SK-N-SH (cell line): Measurements from ENCODE around the gene GBP7. TPM values are rescaled to one million over a fixed set of nuclear protein-coding genes. Genes with fewer than 3 reads are reported as not detected.

Experiments
- CTCF ChIA-PET: fragments of 300-600, 350-600 bp; formaldehyde crosslinking; extraction: SDS; loops from one replicate; lab custom pipeline; 2021; lab: Yijun Ruan, JAX
- POLR2A ChIA-PET: fragments of 350-600 bp; sonication (Branson Sonifier 250); formaldehyde crosslinking; extraction: SDS; loops from one replicate; lab custom pipeline; 2020; ENCODE audit warnings: antibody characterized with exemption, inconsistent platforms; lab: Yijun Ruan, JAX
- DNase-seq: peaks from one replicate; pipeline ENCODE4 v3.0.0; 2012
- H2AFZ ChIP-seq: fragments of 200-600 bp; sonication (generic); 2 replicates; pipeline ENCODE4 v1.8.1; 2016; ENCODE audit warnings: antibody characterized with exemption, mild to moderate bottlenecking, low read depth
- H3F3A ChIP-seq: fragments of 200-600 bp; sonication (generic); replicated peaks from 2 replicates; pipeline ENCODE3; 2016; ENCODE audit warnings: antibody characterized with exemption, mild to moderate bottlenecking; ENCODE audit not compliant: insufficient read depth
- H3K27ac ChIP-seq, 2 experiments: fragments of 200-500 bp in 1 of 2; fragments of 200-600 bp in 1 of 2; sonication (Bioruptor generic) in 1 of 2; sonication (generic), shearing (Covaris generic) in 1 of 2; 2 replicates each; pipeline versions ENCODE4 v1.5.1 to v1.6.1; 2014 to 2016; ENCODE audit warnings: low read depth in 2 of 2, inconsistent platforms in 1 of 2, low read length in 1 of 2, mild to moderate bottlenecking in 1 of 2, mixed read lengths in 1 of 2
- H3K27me3 ChIP-seq: fragments of 200-600 bp; sonication (generic), shearing (Covaris generic); 2 replicates; pipeline ENCODE4 v1.6.1; 2016; ENCODE audit warnings: mixed run types; ENCODE audit not compliant: insufficient read depth
- H3K36me3 ChIP-seq, 2 experiments: fragments of 200-500 bp in 1 of 2; fragments of 200-600 bp in 1 of 2; sonication (Bioruptor generic) in 1 of 2; sonication (generic) in 1 of 2; replicated peaks in 1 of 2; 2 replicates each; pipeline versions ENCODE3 to v1.5.1; 2014 to 2016; ENCODE audit warnings: low read length in 1 of 2, mild to moderate bottlenecking in 1 of 2; ENCODE audit not compliant: insufficient read depth in 2 of 2, control insufficient read depth in 1 of 2
- H3K4me1 ChIP-seq, 2 experiments: fragments of 200-500 bp in 1 of 2; fragments of 200-600 bp in 1 of 2; sonication (Bioruptor generic) in 1 of 2; sonication (generic), shearing (Covaris generic) in 1 of 2; 2 replicates each; pipeline versions ENCODE4 v1.5.1 to v1.6.1; 2014 to 2016; ENCODE audit warnings: low read depth in 1 of 2, low read length in 1 of 2, mixed run types in 1 of 2; ENCODE audit not compliant: insufficient read depth in 2 of 2, control insufficient read depth in 1 of 2
- H3K4me2 ChIP-seq: fragments of 200-600 bp; sonication (generic), shearing (Covaris generic); 2 replicates; pipeline ENCODE4 v1.6.1; 2017; ENCODE audit warnings: mixed run types
- H3K4me3 ChIP-seq, 2 experiments: fragments of 200-500 bp in 1 of 2; fragments of 200-600 bp in 1 of 2; sonication (Bioruptor generic) in 1 of 2; sonication (generic), shearing (Covaris generic) in 1 of 2; 2 replicates each; pipeline versions ENCODE4 v1.5.1 to v1.8.1; 2014 to 2016; ENCODE audit warnings: low read depth in 2 of 2, inconsistent platforms in 1 of 2, low read length in 1 of 2, mild to moderate bottlenecking in 1 of 2, mixed read lengths in 1 of 2, moderate library complexity in 1 of 2
- H3K79me2 ChIP-seq: fragments of 200-600 bp; sonication (generic); 2 replicates; pipeline ENCODE4 v1.8.1; 2017; ENCODE audit warnings: mild to moderate bottlenecking; ENCODE audit not compliant: insufficient read depth
- H3K9ac ChIP-seq: fragments of 200-600 bp; sonication (generic); 2 replicates; pipeline ENCODE4 v1.6.1; 2017; ENCODE audit warnings: mixed run types
- H3K9me2 ChIP-seq: fragments of 200-600 bp; sonication (generic); 2 replicates; pipeline ENCODE4 v1.6.1; 2017; ENCODE audit warnings: mixed run types
- H3K9me3 ChIP-seq: fragments of 200-600 bp; sonication (generic); 2 replicates; pipeline ENCODE4 v1.6.1; 2017; ENCODE audit warnings: mixed run types, mild to moderate bottlenecking, moderate library complexity
- H4K20me1 ChIP-seq: fragments of 200-600 bp; sonication (generic); 2 replicates; pipeline ENCODE4 v1.6.1; 2017; ENCODE audit warnings: mild to moderate bottlenecking, mixed run types; ENCODE audit not compliant: insufficient read depth
- ELF1 ChIP-seq: IDR thresholded peaks from 2 replicates; pipeline ENCODE4 v1.4.0; 2012
- GABPA ChIP-seq: IDR thresholded peaks from 2 replicates; pipeline ENCODE4 v1.4.0; 2012; ENCODE audit warnings: low read depth, mild to moderate bottlenecking
- MXI1 ChIP-seq: IDR thresholded peaks from 2 replicates; pipeline ENCODE4 v1.6.1; 2012; ENCODE audit warnings: mild to moderate bottlenecking, low read depth, low read length, improper control_type of control experiment
- NFIC ChIP-seq: IDR thresholded peaks from 2 replicates; pipeline ENCODE4 v1.4.0; 2012; ENCODE audit warnings: borderline replicate concordance
- NRF1 ChIP-seq: IDR thresholded peaks from 2 replicates; pipeline ENCODE4 v1.6.1; 2012; ENCODE audit warnings: low read depth, mild to moderate bottlenecking, low read length
- RCOR1 ChIP-seq: fragments of 150-350 bp; IDR thresholded peaks from 2 replicates; pipeline ENCODE4 v1.6.1; 2017; ENCODE audit warnings: antibody characterized with exemption, low read length
- TCF12 ChIP-seq: IDR thresholded peaks from 2 replicates; pipeline ENCODE4 v1.4.0; 2012
- TEAD4 ChIP-seq: IDR thresholded peaks from 2 replicates; pipeline ENCODE4 v1.4.0; 2012; ENCODE audit warnings: mild to moderate bottlenecking, borderline replicate concordance; ENCODE audit not compliant: insufficient read depth
- USF1 ChIP-seq: IDR thresholded peaks from 2 replicates; pipeline ENCODE4 v1.4.0; 2012; ENCODE audit warnings: low read depth, borderline replicate concordance
- WGBS: methylation state at CpG from one replicate; pipeline ENCODE4 v1.1.6; 2017; ENCODE audit warnings: low lambda C conversion rate; 5-methylcytosine and 5-hydroxymethylcytosine counted together
- polyA plus RNA-seq, 3 experiments: library from polyadenylated mRNA; depleted of rRNA; stranded (reverse); fragments of >200 nt; gene quantifications; 2 replicates each; pipeline ENCODE4 v1.2.3, GENCODE V29; 2012
- TF ChIP-seq, protein P1 (sequence below): IDR thresholded peaks from 2 replicates; pipeline ENCODE4 v1.4.0; 2012; ENCODE audit warnings: low read depth
- TF ChIP-seq, protein P2 (sequence below): IDR thresholded peaks from 2 replicates; pipeline ENCODE4 v1.6.1; 2012; ENCODE audit warnings: mild to moderate bottlenecking, low read depth, low read length, moderate library complexity
- TF ChIP-seq, protein P3 (sequence below): IDR thresholded peaks from 2 replicates; pipeline ENCODE4; 2012

Gene GBP7
- polyA plus RNA-seq, 1 of the 3 experiments (the other 2 are of a cell fraction) = not detected

DNA sequence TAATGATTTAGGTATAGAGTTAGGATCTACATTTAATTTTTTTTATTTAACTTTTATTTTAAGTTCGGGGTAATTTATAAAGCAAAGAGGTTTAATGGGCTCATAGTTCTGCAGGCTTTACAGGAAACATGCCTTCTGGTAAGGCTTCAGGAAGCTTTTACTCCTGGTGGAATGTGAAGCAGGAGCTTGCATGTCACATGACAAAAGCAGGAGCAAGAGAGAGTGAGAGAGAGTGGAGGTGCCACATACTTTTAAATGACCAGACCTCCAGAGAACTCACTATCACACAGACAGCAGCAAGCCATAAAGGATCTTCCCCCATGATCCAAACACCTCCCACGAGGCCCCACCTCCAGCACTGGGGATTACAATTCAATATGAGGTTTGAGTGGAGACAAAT, 32.3 kb downstream of the GBP7 start:
- 45% methylated on average over 2 of the region's 2 CpGs for WGBS
- Histone ChIP-seq H3K79me2 (no peaks in the 10 kb centered on the region), H3K9me2 (no peaks in the 10 kb centered on the region), H3K9ac (no peak overlapping the region), H3K4me1 (no peaks in the 10 kb centered on the region), H3K4me2 (no peak overlapping the region), H2AFZ (no peak overlapping the region), H3K4me3 (no peak overlapping the region), H3K27me3 (no peaks in the 10 kb centered on the region), H3K36me3 (no peaks in the 10 kb centered on the region), H3K9me3 (no peaks in the 10 kb centered on the region), H3K27ac (no peak overlapping the region), H3F3A (no peaks in the 10 kb centered on the region), H4K20me1 (no peaks in the 10 kb centered on the region)
- DNase-seq = no peak
- POLR2A ChIA-PET = no interaction called here
- no peak for TF ChIP-seq GABPA
- no peak for TF ChIP-seq TEAD4
- TF ChIP-seq, protein P1, sequence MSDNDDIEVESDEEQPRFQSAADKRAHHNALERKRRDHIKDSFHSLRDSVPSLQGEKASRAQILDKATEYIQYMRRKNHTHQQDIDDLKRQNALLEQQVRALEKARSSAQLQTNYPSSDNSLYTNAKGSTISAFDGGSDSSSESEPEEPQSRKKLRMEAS = no peak
- TF ChIP-seq NFIC = no peak
- TF ChIP-seq NRF1 = no peak
- TF ChIP-seq ELF1 = no peak
- TF ChIP-seq, protein P2, sequence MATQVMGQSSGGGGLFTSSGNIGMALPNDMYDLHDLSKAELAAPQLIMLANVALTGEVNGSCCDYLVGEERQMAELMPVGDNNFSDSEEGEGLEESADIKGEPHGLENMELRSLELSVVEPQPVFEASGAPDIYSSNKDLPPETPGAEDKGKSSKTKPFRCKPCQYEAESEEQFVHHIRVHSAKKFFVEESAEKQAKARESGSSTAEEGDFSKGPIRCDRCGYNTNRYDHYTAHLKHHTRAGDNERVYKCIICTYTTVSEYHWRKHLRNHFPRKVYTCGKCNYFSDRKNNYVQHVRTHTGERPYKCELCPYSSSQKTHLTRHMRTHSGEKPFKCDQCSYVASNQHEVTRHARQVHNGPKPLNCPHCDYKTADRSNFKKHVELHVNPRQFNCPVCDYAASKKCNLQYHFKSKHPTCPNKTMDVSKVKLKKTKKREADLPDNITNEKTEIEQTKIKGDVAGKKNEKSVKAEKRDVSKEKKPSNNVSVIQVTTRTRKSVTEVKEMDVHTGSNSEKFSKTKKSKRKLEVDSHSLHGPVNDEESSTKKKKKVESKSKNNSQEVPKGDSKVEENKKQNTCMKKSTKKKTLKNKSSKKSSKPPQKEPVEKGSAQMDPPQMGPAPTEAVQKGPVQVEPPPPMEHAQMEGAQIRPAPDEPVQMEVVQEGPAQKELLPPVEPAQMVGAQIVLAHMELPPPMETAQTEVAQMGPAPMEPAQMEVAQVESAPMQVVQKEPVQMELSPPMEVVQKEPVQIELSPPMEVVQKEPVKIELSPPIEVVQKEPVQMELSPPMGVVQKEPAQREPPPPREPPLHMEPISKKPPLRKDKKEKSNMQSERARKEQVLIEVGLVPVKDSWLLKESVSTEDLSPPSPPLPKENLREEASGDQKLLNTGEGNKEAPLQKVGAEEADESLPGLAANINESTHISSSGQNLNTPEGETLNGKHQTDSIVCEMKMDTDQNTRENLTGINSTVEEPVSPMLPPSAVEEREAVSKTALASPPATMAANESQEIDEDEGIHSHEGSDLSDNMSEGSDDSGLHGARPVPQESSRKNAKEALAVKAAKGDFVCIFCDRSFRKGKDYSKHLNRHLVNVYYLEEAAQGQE = no peak
- TF ChIP-seq, protein P3, sequence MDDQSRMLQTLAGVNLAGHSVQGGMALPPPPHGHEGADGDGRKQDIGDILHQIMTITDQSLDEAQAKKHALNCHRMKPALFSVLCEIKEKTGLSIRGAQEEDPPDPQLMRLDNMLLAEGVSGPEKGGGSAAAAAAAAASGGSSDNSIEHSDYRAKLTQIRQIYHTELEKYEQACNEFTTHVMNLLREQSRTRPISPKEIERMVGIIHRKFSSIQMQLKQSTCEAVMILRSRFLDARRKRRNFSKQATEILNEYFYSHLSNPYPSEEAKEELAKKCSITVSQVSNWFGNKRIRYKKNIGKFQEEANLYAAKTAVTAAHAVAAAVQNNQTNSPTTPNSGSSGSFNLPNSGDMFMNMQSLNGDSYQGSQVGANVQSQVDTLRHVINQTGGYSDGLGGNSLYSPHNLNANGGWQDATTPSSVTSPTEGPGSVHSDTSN = no peak
- CTCF ChIA-PET = no interaction called here

DNA sequence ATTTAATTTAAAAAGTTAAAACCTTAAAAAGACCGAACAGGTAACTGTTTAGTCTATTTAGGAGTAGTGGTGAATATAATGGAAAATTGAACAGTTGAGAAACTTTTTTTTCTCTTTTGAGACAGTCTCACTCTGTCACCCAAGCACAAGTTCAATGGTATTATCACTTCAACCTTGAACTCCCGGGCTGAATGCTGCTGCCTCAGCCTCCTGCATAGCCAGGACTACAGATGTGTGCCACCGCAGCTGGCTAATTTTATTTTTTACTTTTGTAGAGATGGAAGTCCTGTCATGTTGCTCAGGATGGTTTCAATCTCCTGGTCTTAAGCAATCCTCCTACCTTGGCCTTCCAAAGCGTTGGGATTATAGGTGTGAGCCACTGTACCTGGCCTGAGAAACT, 33.6 kb downstream of the GBP7 start:
- Histone ChIP-seq H3K9me2 (no peaks in the 10 kb centered on the region), H3K27ac (no peak overlapping the region), H3K4me3 (no peak overlapping the region), H2AFZ (no peak overlapping the region), H3K36me3 (no peaks in the 10 kb centered on the region), H3K4me2 (no peak overlapping the region), H3K9me3 (no peaks in the 10 kb centered on the region), H3K4me1 (no peaks in the 10 kb centered on the region), H3K9ac (no peak overlapping the region), H3K79me2 (no peaks in the 10 kb centered on the region), H3F3A (no peaks in the 10 kb centered on the region), H4K20me1 (no peaks in the 10 kb centered on the region), H3K27me3 (no peaks in the 10 kb centered on the region)
- 71% methylated on average over 4 of the region's 4 CpGs for WGBS
- ChIA-PET POLR2A (no interaction called here), CTCF (no interaction called here)
- no peak for TF ChIP-seq RCOR1
- no peak for TF ChIP-seq TCF12
- TF ChIP-seq MXI1 = no peak
- TF ChIP-seq USF1 = no peak
- DNase-seq = no peak
